Esophagus muscularis mucosa (tissue), 4 donors: ENCODE results near the gene C4orf54. TPM values are rescaled to one million over a fixed set of nuclear protein-coding genes. Genes with fewer than 3 reads are reported as not detected.

Source experiments
- DNase-seq: peaks from one replicate; pipeline ENCODE4 v3.0.0-alpha.2; 2017; ENCODE audit errors: extremely low spot score
- H3K27ac ChIP-seq, 4 donors: fragments of 200-600 bp; sonication (generic); replicated peaks in 1 of 4; 1 replicate in 3 of 4; 2 replicates in 1 of 4; pipeline ENCODE4 v1.5.1; 2016 to 2019; ENCODE audit warnings: mild to moderate bottlenecking in 1 of 4
- H3K27me3 ChIP-seq, 4 donors: fragments of 200-600 bp; sonication (generic); one replicate each; pipeline versions ENCODE4 v1.5.1 to v1.6.0; 2016 to 2019
- H3K36me3 ChIP-seq, 4 donors: fragments of 200-600 bp; sonication (generic); one replicate each; pipeline ENCODE4 v1.5.1; 2016 to 2019
- H3K4me1 ChIP-seq, 4 donors: fragments of 200-600 bp; sonication (generic); one replicate each; pipeline ENCODE4 v1.5.1; 2016 to 2019
- H3K4me3 ChIP-seq, 4 donors: fragments of 200-600 bp; sonication (generic); 1 replicate in 2 of 4; 2 replicates in 2 of 4; pipeline ENCODE4 v1.5.1; 2016 to 2019; ENCODE audit warnings: mild to moderate bottlenecking in 4 of 4, moderate library complexity in 1 of 4
- H3K9me3 ChIP-seq, 4 donors: fragments of 200-600 bp; sonication (generic); 1 replicate in 3 of 4; 2 replicates in 1 of 4; pipeline ENCODE4 v1.5.1; 2016 to 2019
- CTCF ChIP-seq, 3 experiments: fragments of 200-600 bp in 2 of 3; fragments of 450-650 bp in 1 of 3; sonication (generic) in 2 of 3; IDR thresholded peaks; one replicate each; pipeline ENCODE4 v1.5.1; 2017 to 2019; ENCODE audit warnings: antibody characterized with exemption in 3 of 3, mild to moderate bottlenecking in 2 of 3, moderate library complexity in 1 of 3
- EP300 ChIP-seq: sonication (generic); formaldehyde crosslinking; IDR thresholded peaks from one replicate; pipeline ENCODE4 v1.6.1; 2017; ENCODE audit warnings: antibody characterized with exemption
- POLR2A ChIP-seq: fragments of 450-650 bp; IDR thresholded peaks from one replicate; pipeline ENCODE4 v1.6.1; 2017; ENCODE audit warnings: antibody characterized with exemption, moderate library complexity, mild to moderate bottlenecking, low read depth
- POLR2AphosphoS5 ChIP-seq, 2 donors: sonication (generic); formaldehyde crosslinking; IDR thresholded peaks; one replicate each; pipeline ENCODE4 v1.6.1; 2017; ENCODE audit warnings: antibody characterized with exemption in 2 of 2
- WGBS: methylation state at CpG from one replicate; pipeline ENCODE4 v1.1.5; 2018; 5-methylcytosine and 5-hydroxymethylcytosine counted together
- intact Hi-C: fragments of 100-400 bp; cut with DNase I; formaldehyde crosslinking; loops from one replicate; pipeline ENCODE4 v1.15.1; 2023
- total RNA-seq, 4 donors: library from RNA; depleted of rRNA; stranded (reverse); fragments of >200 nt; gene quantifications; one replicate each; pipeline versions ENCODE4 v1.1.0 to v1.2.1, GENCODE V29; 2016

C4orf54 gene
- total RNA-seq, 4 donors from 2014 or later: under 0.01 to 2.1 (median 0.60) TPM

- H3K36me3 ChIP-seq: no peaks in the 10 kb centered on the region
- no peak overlapping the region for H3K4me3 ChIP-seq
- peaks cover 0 to 19% (median 9%) of the 10 kb centered on the region in 4 donors for H3K4me1 ChIP-seq
- WGBS: 70% methylated on average over 5 of the region's 5 CpGs
- peak; percentile 26 for TF ChIP-seq EP300
- TF ChIP-seq POLR2AphosphoS5 (IDR thresholded peaks at IDR 0.05): peak; percentile 37 to 52
- no peak for TF ChIP-seq POLR2A
- no peak for TF ChIP-seq CTCF (IDR thresholded peaks at IDR 0.05)
- no peaks in the 10 kb centered on the region for H3K9me3 ChIP-seq
- no peak for DNase-seq
- H3K27ac ChIP-seq: peak overlapping the region; percentile 24 to 66 (median 43)
- no peaks in the 10 kb centered on the region for H3K27me3 ChIP-seq
- intact Hi-C loops: no loop called here
Measured at GRCh38 chr4:99637174-99637573, 20.5 kb downstream of the C4orf54 start.

- Histone ChIP-seq H3K4me1 (peaks cover 0 to 15% (median 8%) of the 10 kb centered on the region in 4 donors), H3K27me3 (no peaks in the 10 kb centered on the region), H3K9me3 (no peaks in the 10 kb centered on the region), H3K27ac (peak overlapping the region in 3 of 4 donors; percentile 30 to 66 (median 56)), H3K36me3 (no peaks in the 10 kb centered on the region), H3K4me3 (no peak overlapping the region)
- intact Hi-C loops: no loop called here
- DNase-seq: no peak
- no peak for TF ChIP-seq POLR2AphosphoS5 (IDR thresholded peaks at IDR 0.05)
- 64% methylated on average over 2 of the region's 2 CpGs for WGBS
Measured at GRCh38 chr4:99636422-99636821, 21.2 kb downstream of the C4orf54 start.

DNA sequence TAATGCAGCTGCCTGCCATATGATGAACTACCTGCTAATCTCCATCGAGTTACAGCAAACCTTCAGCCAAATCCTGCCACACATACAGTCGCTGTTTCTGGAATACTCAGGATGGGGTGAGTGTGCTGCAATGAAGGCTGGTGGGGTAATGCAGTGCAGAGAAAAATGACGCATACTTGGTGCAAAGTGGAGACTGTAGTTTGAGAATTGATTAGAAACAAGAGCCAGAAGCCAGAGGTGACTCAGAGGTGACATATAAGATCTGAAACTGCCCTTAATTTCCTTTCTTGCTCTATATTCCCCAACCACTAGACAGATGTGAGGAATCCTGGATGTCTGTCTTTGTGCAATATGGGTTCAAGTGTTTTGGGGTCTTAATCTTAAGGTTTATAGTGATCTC is 22.0 kb downstream of the C4orf54 start:
- no peaks in the 10 kb centered on the region for H3K27me3 ChIP-seq
- TF ChIP-seq POLR2A: no peak
- H3K9me3 ChIP-seq: no peaks in the 10 kb centered on the region
- 78% methylated on average over 3 of the region's 3 CpGs for WGBS
- H3K36me3 ChIP-seq: no peaks in the 10 kb centered on the region
- H3K4me3 ChIP-seq: no peak overlapping the region
- peaks cover 0 to 12% (median 8%) of the 10 kb centered on the region in 4 donors for H3K4me1 ChIP-seq
- peak overlapping the region in 1 of 4 donors; percentile 56 for H3K27ac ChIP-seq
- intact Hi-C loops: no loop called here
- DNase-seq: no peak

- Histone ChIP-seq H3K36me3 (no peaks in the 10 kb centered on the region), H3K4me3 (no peak overlapping the region), H3K27me3 (no peaks in the 10 kb centered on the region), H3K9me3 (no peaks in the 10 kb centered on the region), H3K27ac (no peak overlapping the region), H3K4me1 (peaks cover 0 to 12% (median 8%) of the 10 kb centered on the region in 4 donors)
- TF ChIP-seq POLR2AphosphoS5 (IDR thresholded peaks at IDR 0.05) (no peak), EP300 (no peak)
- intact Hi-C loops: no loop called here
- no peak for DNase-seq
- WGBS: 70% methylated on average over 1 of the region's 1 CpG
Measured at GRCh38 chr4:99634742-99635360, 22.8 kb downstream of the C4orf54 start.

DNA sequence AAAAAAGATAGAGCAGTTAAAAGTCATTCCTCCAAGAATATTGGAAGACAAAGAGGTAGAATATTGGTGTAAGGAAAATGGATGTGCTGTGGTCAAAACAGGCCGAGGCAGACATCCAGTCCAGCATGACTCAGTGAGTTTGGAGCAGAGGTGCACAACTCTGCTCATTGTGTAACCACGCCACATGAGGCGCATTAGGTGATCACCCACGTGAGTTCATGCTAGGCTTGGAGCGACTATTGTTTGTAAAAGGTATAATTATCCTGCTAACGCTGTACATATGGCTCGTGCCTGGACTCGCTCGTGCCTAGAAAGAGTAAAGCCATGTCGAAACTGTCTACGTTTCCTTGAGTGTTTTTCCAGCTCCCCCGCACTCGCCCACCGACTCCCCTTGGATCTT is 23.9 kb downstream of the C4orf54 start:
- 87% methylated on average over 14 of the region's 14 CpGs for WGBS
- Histone ChIP-seq H3K4me3 (no peak overlapping the region), H3K9me3 (no peaks in the 10 kb centered on the region), H3K4me1 (peaks cover 0 to 12% (median 8%) of the 10 kb centered on the region in 4 donors), H3K27me3 (no peaks in the 10 kb centered on the region), H3K27ac (no peak overlapping the region), H3K36me3 (no peaks in the 10 kb centered on the region)
- TF ChIP-seq CTCF (IDR thresholded peaks at IDR 0.05) (no peak), POLR2A (no peak), POLR2AphosphoS5 (IDR thresholded peaks at IDR 0.05) (no peak), EP300 (no peak)
- intact Hi-C loops: no loop called here
- DNase-seq: no peak

DNA sequence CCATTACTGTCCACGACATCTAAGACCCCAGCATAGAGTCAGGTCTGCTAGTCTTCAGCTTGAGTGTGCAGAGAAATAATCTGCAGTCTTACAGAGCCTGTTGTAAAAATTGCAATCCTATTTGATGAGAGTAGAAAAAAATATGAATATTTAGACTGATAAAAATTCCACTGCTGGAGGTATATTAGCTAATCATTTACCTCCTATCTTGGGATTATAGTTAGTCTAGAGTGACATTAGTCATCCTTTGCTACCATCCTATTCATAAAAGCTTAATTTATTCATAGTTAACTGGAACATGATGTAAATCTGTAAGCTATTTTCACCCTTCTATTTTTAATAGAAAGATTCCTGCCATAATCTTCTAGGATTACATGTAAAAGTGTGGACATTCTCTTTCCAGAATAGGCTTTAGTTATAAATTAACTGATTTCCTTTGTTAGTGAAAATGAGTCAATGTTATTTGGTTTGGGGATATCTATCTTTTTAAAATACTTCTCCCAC is 26.7 kb downstream of the C4orf54 start:
- no peak overlapping the region for H3K27ac ChIP-seq
- TF ChIP-seq EP300 (no peak), CTCF (IDR thresholded peaks at IDR 0.05) (no peak), POLR2AphosphoS5 (IDR thresholded peaks at IDR 0.05) (no peak), POLR2A (no peak)
- H3K9me3 ChIP-seq: no peaks in the 10 kb centered on the region
- H3K36me3 ChIP-seq: no peaks in the 10 kb centered on the region
- DNase-seq: no peak
- WGBS: 91% methylated on average over 1 of the region's 1 CpG
- H3K27me3 ChIP-seq: no peaks in the 10 kb centered on the region
- H3K4me3 ChIP-seq: no peak overlapping the region
- H3K4me1 ChIP-seq: no peaks in the 10 kb centered on the region
- intact Hi-C loops: no loop called here
